LNCaP clone FGC (cell line): ENCODE measurements around the gene BUB1B.

Source experiments
- DNase-seq: peaks from one replicate; pipeline ENCODE4 v3.0.0-alpha.2; 2011; ENCODE audit warnings: low read depth
- H3K4me3 ChIP-seq: 2 replicates; pipeline ENCODE4 v1.5.1; 2011; ENCODE audit warnings: mild to moderate bottlenecking, low read depth, low read length, control low read depth
- TF ChIP-seq, protein P1 (sequence below): IDR thresholded peaks from 2 replicates; pipeline ENCODE4 v1.5.1; 2012; ENCODE audit warnings: mild to moderate bottlenecking; ENCODE audit not compliant: control insufficient read depth, insufficient read depth; ENCODE audit errors: extremely low read depth

BUB1B gene

DNA sequence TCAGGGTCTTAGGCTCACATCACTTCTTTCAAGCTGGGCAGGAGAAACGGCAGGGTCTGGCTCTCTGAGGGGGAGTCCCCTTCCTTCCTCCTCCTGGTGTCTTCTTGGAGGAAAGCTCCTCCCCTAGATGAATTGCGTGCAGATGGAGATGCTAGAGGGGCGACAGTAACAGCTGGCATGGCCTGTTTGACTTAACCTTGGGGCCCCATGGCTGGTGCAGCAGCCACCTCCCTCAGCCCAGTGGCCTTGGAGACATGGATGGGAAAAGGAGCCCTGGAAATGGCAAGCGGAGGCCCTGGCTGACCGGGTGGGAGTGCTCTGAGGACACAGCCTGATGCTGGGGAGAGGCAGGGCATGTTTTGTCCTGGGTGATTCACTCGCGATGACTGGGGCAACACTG is 98.2 kb downstream of the BUB1B start:
- H3K4me3 ChIP-seq: no peak overlapping the region
- DNase-seq: no peak
- TF ChIP-seq, protein P1, sequence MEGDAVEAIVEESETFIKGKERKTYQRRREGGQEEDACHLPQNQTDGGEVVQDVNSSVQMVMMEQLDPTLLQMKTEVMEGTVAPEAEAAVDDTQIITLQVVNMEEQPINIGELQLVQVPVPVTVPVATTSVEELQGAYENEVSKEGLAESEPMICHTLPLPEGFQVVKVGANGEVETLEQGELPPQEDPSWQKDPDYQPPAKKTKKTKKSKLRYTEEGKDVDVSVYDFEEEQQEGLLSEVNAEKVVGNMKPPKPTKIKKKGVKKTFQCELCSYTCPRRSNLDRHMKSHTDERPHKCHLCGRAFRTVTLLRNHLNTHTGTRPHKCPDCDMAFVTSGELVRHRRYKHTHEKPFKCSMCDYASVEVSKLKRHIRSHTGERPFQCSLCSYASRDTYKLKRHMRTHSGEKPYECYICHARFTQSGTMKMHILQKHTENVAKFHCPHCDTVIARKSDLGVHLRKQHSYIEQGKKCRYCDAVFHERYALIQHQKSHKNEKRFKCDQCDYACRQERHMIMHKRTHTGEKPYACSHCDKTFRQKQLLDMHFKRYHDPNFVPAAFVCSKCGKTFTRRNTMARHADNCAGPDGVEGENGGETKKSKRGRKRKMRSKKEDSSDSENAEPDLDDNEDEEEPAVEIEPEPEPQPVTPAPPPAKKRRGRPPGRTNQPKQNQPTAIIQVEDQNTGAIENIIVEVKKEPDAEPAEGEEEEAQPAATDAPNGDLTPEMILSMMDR: no peak

DNA sequence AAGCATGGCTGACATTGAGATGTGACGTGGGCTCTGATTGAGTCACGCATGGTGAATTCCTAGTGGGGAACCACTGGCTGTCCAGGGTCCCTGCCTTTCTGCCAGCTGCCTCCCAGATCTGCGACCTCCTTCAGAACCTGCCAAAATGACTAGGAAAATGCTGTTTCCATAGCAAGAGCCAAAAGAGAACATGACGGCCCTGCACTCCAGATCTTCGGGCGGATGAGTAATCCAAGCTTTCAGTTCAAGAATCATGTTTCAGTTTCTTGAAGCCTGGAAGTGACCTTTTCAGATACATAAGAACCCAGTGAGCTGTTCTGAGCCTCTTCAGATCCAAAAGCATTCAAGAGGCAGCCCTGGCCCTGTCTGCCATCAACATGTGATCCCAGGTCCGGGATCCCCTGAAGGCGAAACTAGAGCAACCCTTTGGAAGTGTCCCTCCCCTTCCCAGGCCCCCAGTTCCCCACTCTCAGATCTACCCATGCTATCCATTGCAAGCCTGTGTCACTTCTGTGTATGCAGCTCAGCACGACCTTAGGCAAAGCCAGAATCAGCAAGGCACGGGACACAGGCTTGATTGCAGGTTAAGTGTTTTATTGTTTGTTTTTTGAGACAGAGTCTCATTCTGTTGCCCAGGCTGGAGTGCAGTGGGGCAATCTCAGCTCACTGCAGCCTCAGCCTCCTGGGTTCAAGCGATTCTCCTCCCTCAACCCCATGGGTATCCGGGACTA is 102.3 kb downstream of the BUB1B start:
- TF ChIP-seq, protein P1: no peak
- DNase-seq: no peak
- H3K4me3 ChIP-seq: no peak overlapping the region

DNA sequence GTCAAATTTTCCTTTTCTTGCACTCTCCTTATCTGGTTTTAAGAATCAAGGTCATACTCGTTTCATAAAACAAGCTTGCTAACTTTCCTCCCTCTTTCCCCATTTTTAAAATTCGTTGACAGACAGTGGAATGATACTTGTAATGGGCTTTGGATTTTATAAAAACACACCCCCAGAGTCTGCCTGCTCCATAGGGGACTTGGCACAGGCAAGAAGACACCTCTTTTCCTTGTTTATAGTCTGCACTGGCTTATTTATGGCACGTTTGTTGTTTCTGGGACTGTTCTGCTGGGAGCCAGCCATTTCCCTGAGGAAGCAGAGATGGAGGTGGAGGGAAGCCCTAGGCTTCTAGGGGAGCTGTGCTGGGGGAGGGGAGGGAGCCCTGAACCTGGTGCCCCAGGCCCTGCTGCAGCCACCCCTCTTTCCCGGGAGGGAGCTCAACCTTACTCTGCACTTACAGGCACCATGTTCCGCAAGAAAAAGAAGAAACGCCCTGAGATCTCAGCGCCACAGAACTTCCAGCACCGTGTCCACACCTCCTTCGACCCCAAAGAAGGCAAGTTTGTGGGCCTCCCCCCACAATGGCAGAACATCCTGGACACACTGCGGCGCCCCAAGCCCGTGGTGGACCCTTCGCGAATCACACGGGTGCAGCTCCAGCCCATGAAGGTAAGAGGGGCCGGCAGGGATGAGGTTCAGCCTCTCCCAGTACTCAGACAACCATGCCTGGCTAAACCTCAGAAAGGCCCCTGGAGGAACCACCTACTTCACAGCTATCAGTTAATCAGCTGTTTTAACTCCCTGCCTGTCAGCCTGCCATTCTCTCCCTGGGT is 103.7 kb downstream of the BUB1B start:
- TF ChIP-seq, protein P1: no peak
- DNase-seq: no peak
- H3K4me3 ChIP-seq: no peak overlapping the region

DNA sequence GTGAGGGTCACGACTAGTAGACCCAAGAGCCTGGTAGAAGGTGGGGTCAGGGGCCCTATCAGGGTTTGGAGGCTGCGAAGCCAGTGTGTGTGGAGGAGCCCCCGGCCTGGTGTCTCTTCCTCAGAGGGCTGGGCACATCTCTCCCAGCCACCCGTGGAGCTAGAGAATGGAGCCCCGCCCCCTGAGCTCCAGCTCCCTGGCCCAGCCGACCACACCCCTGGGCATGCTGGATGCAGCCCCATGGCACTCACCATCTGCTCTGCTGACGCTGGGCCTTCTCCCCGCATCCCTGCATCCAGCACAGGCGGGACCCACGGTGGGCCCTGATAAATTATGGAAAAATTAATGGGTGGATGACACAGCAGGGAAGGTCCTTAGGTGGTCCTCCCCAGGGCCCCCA is 104.5 kb downstream of the BUB1B start:
- H3K4me3 ChIP-seq: no peak overlapping the region
- DNase-seq: no peak
- TF ChIP-seq, protein P1: no peak

DNA sequence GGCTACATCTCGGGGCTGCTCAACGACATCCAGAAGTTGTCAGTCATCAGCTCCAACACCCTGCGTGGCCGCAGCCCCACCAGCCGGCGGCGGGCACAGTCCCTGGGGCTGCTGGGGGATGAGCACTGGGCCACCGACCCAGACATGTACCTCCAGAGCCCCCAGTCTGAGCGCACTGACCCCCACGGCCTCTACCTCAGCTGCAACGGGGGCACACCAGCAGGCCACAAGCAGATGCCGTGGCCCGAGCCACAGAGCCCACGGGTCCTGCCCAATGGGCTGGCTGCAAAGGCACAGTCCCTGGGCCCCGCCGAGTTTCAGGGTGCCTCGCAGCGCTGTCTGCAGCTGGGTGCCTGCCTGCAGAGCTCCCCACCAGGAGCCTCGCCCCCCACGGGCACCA is 105.0 kb downstream of the BUB1B start:
- H3K4me3 ChIP-seq: no peak overlapping the region
- no peak for DNase-seq
- TF ChIP-seq, protein P1: no peak

DNA sequence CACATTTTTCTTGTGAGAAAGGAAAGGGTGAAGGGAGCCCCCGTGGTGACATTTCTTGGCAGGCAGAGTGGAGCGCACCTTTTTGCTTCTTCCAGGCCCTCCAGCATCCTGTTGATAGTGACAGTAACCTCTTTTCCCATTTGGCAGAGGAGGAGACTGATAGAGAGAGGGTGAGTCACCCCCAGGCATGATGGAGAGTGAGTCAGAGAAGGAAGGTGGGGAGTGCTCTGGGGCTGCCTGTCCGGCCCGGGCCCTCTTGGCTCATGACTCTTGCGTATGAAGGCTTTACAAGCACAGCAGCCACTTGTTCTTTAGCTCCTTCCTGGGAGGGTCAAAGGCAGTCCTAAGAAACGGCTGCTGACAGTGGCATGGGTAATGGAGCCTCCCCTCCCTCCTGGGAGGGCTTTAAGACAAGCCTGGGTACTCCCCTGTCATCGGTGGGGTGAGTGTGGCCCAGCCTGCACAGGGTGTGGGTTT is 106.0 kb downstream of the BUB1B start:
- TF ChIP-seq, protein P1: no peak
- DNase-seq: no peak
- no peak overlapping the region for H3K4me3 ChIP-seq

DNA sequence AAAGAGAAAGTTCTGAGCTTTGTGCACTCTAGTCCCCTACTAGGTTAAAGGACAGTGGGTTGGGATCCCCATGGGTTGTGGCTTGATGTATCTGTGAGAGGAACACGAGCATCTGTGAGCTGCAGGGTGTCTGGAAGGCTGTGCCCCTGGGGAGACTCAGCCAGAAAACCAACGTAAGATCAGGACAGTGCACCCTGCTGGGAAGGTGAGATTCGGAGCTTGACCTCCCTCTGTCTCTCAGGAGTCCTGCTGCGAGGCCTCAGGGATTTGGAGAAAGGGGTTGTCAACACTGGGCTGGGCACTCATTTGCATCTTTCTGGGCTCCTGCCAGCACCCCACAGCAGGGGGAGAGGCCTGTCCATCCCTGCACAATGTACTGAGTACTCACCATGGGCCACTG is 106.8 kb downstream of the BUB1B start:
- no peak for DNase-seq
- no peak overlapping the region for H3K4me3 ChIP-seq
- TF ChIP-seq, protein P1: no peak
